ENCODE measurements around the gene ABCD3.

The ABCD3 gene

DNA sequence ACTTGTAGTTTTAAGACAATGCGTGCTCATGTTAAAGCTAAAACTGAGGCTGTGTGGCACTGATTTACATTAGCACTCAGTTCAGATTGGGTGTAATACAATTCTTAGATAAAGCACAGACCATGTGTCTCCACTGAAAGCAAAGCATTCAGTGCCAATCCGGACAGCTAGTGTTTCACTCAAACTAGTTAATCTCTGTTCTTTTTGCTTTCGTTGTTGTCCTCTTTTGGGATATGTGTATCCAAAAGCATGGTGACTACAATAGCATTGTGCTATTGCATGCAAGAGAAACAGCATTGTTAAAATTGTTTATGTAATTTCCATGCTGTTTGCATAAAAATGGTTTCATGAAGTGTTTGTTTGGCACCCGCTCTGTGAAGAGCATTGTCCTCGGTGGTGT is 68.8 kb downstream of the ABCD3 start:
- H3K4me3 ChIP-seq (ENCODE audit: control insufficient read depth, low read depth, low read length): no peak overlapping the region
- no peak for DNase-seq (ENCODE audit: low read depth)
- TF ChIP-seq CTCF (IDR thresholded peaks at IDR 0.05; ENCODE audit: control insufficient read depth, insufficient read depth, low read depth, low read length, missing control alignments): no peak

GRCh38 chr1:94490556-94490955 is 72.4 kb downstream of the ABCD3 start:
- DNase-seq (ENCODE audit: low read depth): no peak
- no peak for TF ChIP-seq CTCF (IDR thresholded peaks at IDR 0.05; ENCODE audit: control insufficient read depth, insufficient read depth, low read depth, low read length, missing control alignments)
- no peak overlapping the region for H3K4me3 ChIP-seq (ENCODE audit: control insufficient read depth, low read depth, low read length)

GRCh38 chr1:94496076-94496755 is 78.0 kb downstream of the ABCD3 start:
- no peak for TF ChIP-seq CTCF (IDR thresholded peaks at IDR 0.05; ENCODE audit: control insufficient read depth, insufficient read depth, low read depth, low read length, missing control alignments)
- H3K4me3 ChIP-seq (ENCODE audit: control insufficient read depth, low read depth, low read length): no peak overlapping the region

GRCh38 chr1:94501426-94501825 is 83.2 kb downstream of the ABCD3 start:
- TF ChIP-seq CTCF (IDR thresholded peaks at IDR 0.05; ENCODE audit: control insufficient read depth, insufficient read depth, low read depth, low read length, missing control alignments): no peak
- no peak for DNase-seq (ENCODE audit: low read depth)
- no peak overlapping the region for H3K4me3 ChIP-seq (ENCODE audit: control insufficient read depth, low read depth, low read length)

More at GRCh38 chr1:94496076-94496755, 78.0 kb downstream of the ABCD3 start:
- DNase-seq (ENCODE audit: low read depth): no peak

DNA sequence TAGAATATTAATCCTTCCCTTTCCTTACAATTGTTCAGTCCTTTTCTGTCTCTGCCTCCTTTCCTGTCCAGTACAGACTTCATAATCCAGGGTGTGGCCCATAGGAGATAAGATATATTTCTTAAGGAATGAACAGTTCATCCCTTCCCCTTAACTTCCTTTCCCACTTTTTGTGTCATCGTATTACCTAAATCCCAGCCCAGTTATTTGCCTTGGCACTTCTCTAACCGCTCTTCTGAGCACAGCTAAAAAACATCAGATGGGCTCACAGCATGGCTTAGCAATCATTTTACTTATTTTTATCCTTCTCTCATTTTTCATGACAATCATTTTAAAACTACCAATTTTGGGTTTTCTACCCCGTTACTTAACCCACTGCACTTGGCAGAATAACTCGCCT is 83.7 kb downstream of the ABCD3 start:
- no peak for TF ChIP-seq CTCF (IDR thresholded peaks at IDR 0.05; ENCODE audit: control insufficient read depth, insufficient read depth, low read depth, low read length, missing control alignments)
- H3K4me3 ChIP-seq (ENCODE audit: control insufficient read depth, low read depth, low read length): no peak overlapping the region
- no peak for DNase-seq (ENCODE audit: low read depth)

DNA sequence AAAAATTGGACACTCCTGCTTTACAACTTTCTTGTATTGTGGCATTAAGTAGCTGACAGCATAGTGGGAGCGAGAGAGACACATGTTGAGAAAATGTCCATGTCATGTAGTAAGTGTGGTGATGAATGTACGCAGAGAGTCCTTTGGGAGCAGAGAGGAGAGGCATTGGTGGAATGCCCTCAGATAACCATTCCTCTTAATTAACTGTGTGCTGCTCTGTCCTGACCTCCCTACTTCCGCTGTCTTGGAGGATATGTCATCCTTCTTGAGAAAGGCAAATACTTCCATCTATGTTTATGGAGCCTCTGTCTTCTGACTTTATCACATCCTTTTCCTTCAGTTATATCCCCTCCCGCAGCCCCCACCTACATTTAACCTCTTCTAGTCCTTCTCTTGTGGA is 85.0 kb downstream of the ABCD3 start:
- DNase-seq (ENCODE audit: low read depth): no peak
- no peak for TF ChIP-seq CTCF (IDR thresholded peaks at IDR 0.05; ENCODE audit: control insufficient read depth, insufficient read depth, low read depth, low read length, missing control alignments)
- H3K4me3 ChIP-seq (ENCODE audit: control insufficient read depth, low read depth, low read length): no peak overlapping the region
